Measurements from ENCODE around the gene GBP1. TPM values are rescaled to one million over a fixed set of nuclear protein-coding genes. Genes with fewer than 3 reads are reported as not detected.

GBP1 gene
- total and polyA plus RNA-seq, 2 of the 8 experiments (the other 6 are each of a cell fraction or from before 2014, with no cell fraction given): not detected

GRCh38 chr1:89102021-89102420, 37.0 kb upstream of the GBP1 start:
- Histone ChIP-seq H3K4ac (replicated peaks; ENCODE audit: insufficient read length, low read depth, low read length) (no peak overlapping the region), H2AFZ (ENCODE audit: low read length) (no peak overlapping the region), H3K4me2 (ENCODE audit: insufficient read depth in 1 of 2, low read depth in 2 of 2, low read length in 2 of 2) (no peak overlapping the region), H2AK5ac (ENCODE audit: low read depth, low read length) (no peak overlapping the region), H3K4me3 (ENCODE audit: extremely low read depth in 1 of 4, insufficient read depth in 2 of 4, low read depth in 3 of 4, low read length in 4 of 4) (no peak overlapping the region), H2BK15ac (ENCODE audit: low read length) (no peak overlapping the region), H3K27me3 (replicated peaks in 1 of 4; ENCODE audit: control insufficient read depth in 3 of 4, extremely low read depth in 1 of 4, insufficient read depth in 3 of 4, low read length in 3 of 4) (no peaks in the 10 kb centered on the region), H3K56ac (replicated peaks; ENCODE audit: insufficient read length, low read depth, low read length) (no peak overlapping the region), H3K27ac (ENCODE audit: low read depth, low read length) (no peak overlapping the region), H3K18ac (ENCODE audit: extremely low read depth, low read length) (no peak overlapping the region), H4K91ac (replicated peaks; ENCODE audit: insufficient read length, low read length) (no peak overlapping the region), H2BK120ac (replicated peaks; ENCODE audit: low read depth, low read length) (no peak overlapping the region), H3K9ac (replicated peaks in 1 of 4; ENCODE audit: extremely low read depth in 1 of 4, low read depth in 3 of 4, low read length in 3 of 4) (no peak overlapping the region), H3K14ac (ENCODE audit: insufficient read length) (no peak overlapping the region), H2BK12ac (ENCODE audit: low read depth, low read length) (no peak overlapping the region), H4K8ac (ENCODE audit: extremely low read depth, insufficient read depth, low read length) (no peak overlapping the region), H2BK5ac (ENCODE audit: low read depth, low read length) (no peak overlapping the region), H3K23ac (ENCODE audit: insufficient read length) (no peak overlapping the region), H3K79me2 (ENCODE audit: control insufficient read depth in 1 of 2, insufficient read depth in 2 of 2, low read length in 2 of 2) (no peaks in the 10 kb centered on the region), H3K4me1 (replicated peaks in 1 of 4; ENCODE audit: control insufficient read depth in 3 of 4, insufficient read depth in 4 of 4, low read length in 3 of 4) (peaks cover 0 to 2% (median 0%) of the 10 kb centered on the region in 4 experiments; a peak in 1 of 7 replicates), H2BK20ac (ENCODE audit: low read length) (no peak overlapping the region), H3K23me2 (ENCODE audit: low read depth, low read length) (no peaks in the 10 kb centered on the region), H3K36me3 (ENCODE audit: control insufficient read depth in 2 of 4, insufficient read depth in 4 of 4, low read length in 3 of 4) (no peaks in the 10 kb centered on the region; a peak in 1 of 8 replicates), H4K5ac (ENCODE audit: insufficient read length, low read depth, low read length) (no peak overlapping the region), H3K79me1 (ENCODE audit: low read depth, low read length) (no peaks in the 10 kb centered on the region), H4K20me1 (replicated peaks in 1 of 2; ENCODE audit: control insufficient read depth in 1 of 2, insufficient read depth in 2 of 2, low read length in 2 of 2) (no peaks in the 10 kb centered on the region), H3K9me3 (ENCODE audit: insufficient read depth in 2 of 2, low read depth in 1 of 2, low read length in 1 of 2) (no peaks in the 10 kb centered on the region)
- FAIRE-seq (no peak), DNase-seq (ENCODE audit: low read depth in 1 of 2, low spot score in 2 of 2) (no peak)
- POLR2A ChIA-PET (ENCODE audit: partially characterized antibody): no interaction called here
- CTCF ChIA-PET (ENCODE audit: partially characterized antibody): no interaction called here
- no peak for TF ChIP-seq ZNF274 (IDR thresholded peaks at IDR 0.05; ENCODE audit: borderline replicate concordance, extremely low read depth, low read length)
- TF ChIP-seq USF2 (IDR thresholded peaks at IDR 0.05; ENCODE audit: low read length): no peak
- TF ChIP-seq E2F6 (IDR thresholded peaks at IDR 0.05): no peak
- TF ChIP-seq EZH2 (IDR thresholded peaks at IDR 0.05; ENCODE audit: low read depth, low read length, severe bottlenecking): no peak
- no peak for TF ChIP-seq HDAC6 (IDR thresholded peaks at IDR 0.05; ENCODE audit: low read depth, low read length)
- TF ChIP-seq CREB1 (IDR thresholded peaks at IDR 0.05): no peak
- no peak for TF ChIP-seq SIN3A (conservative IDR thresholded peaks at IDR 0.05 in 1 of 2, IDR thresholded peaks at IDR 0.05 in 1 of 2; ENCODE audit: low read depth in 1 of 2, low read length in 2 of 2)
- no peak for TF ChIP-seq KDM5A (IDR thresholded peaks at IDR 0.05; ENCODE audit: low read length)
- TF ChIP-seq JUN (IDR thresholded peaks at IDR 0.05; ENCODE audit: low read depth, low read length): no peak
- TF ChIP-seq PHF8 (conservative IDR thresholded peaks at IDR 0.05; ENCODE audit: low read depth, low read length): no peak
- TF ChIP-seq CBX8 (IDR thresholded peaks at IDR 0.05; ENCODE audit: borderline replicate concordance, low read depth, low read length): no peak
- no peak for TF ChIP-seq ASH2L (IDR thresholded peaks at IDR 0.05; ENCODE audit: low read length)
- TF ChIP-seq MAX (IDR thresholded peaks at IDR 0.05): no peak
- no peak for TF ChIP-seq RFX5 (IDR thresholded peaks at IDR 0.05; ENCODE audit: borderline replicate concordance, low read depth, low read length)
